ENCODE data around the gene COL5A3. TPM values are rescaled to one million over a fixed set of nuclear protein-coding genes. Genes with fewer than 3 reads are reported as not detected.

The COL5A3 gene
- total RNA-seq, 1 experiment from 2014 or later: 0.26 TPM

- no peaks in the 10 kb centered on the region for H3K4me1 Mint-ChIP-seq (ENCODE audit: low read depth, unreplicated experiment)
- no peaks in the 10 kb centered on the region for H3K9me3 Mint-ChIP-seq (ENCODE audit: low read depth, unreplicated experiment)
- H3K27ac Mint-ChIP-seq (ENCODE audit: unreplicated experiment): no peak overlapping the region
- DNase-seq: no peak
- CTCF ChIA-PET: no interaction called here
- peaks cover 13% of the 10 kb centered on the region for H3K36me3 Mint-ChIP-seq (ENCODE audit: insufficient read depth, unreplicated experiment)
- intact Hi-C loops (cut with micrococcal nuclease; ENCODE audit: unreplicated experiment): no loop called here
- H3K27me3 Mint-ChIP-seq (ENCODE audit: unreplicated experiment): peaks cover 10% of the 10 kb centered on the region
- no peak overlapping the region for H3K4me3 Mint-ChIP-seq (ENCODE audit: low read depth, unreplicated experiment)
- no peak for TF ChIP-seq CTCF (IDR thresholded peaks at IDR 0.05; ENCODE audit: unreplicated experiment)
- BruUV-seq (replicated peaks): no TSS peak
Measured at GRCh38 chr19:10021863-10022262, 11.6 kb upstream of the COL5A3 start.

- no peak overlapping the region for H3K27ac Mint-ChIP-seq (ENCODE audit: unreplicated experiment)
- H3K36me3 Mint-ChIP-seq (ENCODE audit: insufficient read depth, unreplicated experiment): peaks cover 17% of the 10 kb centered on the region
- H3K27me3 Mint-ChIP-seq (ENCODE audit: unreplicated experiment): peaks cover 5% of the 10 kb centered on the region
- no TSS peak for BruUV-seq (replicated peaks)
- H3K4me3 Mint-ChIP-seq (ENCODE audit: low read depth, unreplicated experiment): no peak overlapping the region
- TF ChIP-seq CTCF (IDR thresholded peaks at IDR 0.05; ENCODE audit: unreplicated experiment): no peak
- CTCF ChIA-PET: no interaction called here
- intact Hi-C loops (cut with micrococcal nuclease; ENCODE audit: unreplicated experiment): no loop called here
- no peaks in the 10 kb centered on the region for H3K9me3 Mint-ChIP-seq (ENCODE audit: low read depth, unreplicated experiment)
- H3K4me1 Mint-ChIP-seq (ENCODE audit: low read depth, unreplicated experiment): no peaks in the 10 kb centered on the region
- DNase-seq: no peak
Measured at GRCh38 chr19:10021446-10021845, 11.1 kb upstream of the COL5A3 start.

GRCh38 chr19:10020851-10021250 is 10.5 kb upstream of the COL5A3 start:
- intact Hi-C loops (cut with micrococcal nuclease; ENCODE audit: unreplicated experiment): no loop called here
- TF ChIP-seq CTCF (IDR thresholded peaks at IDR 0.05; ENCODE audit: unreplicated experiment): no peak
- H3K9me3 Mint-ChIP-seq (ENCODE audit: low read depth, unreplicated experiment): no peaks in the 10 kb centered on the region
- no peak overlapping the region for H3K27ac Mint-ChIP-seq (ENCODE audit: unreplicated experiment)
- H3K4me1 Mint-ChIP-seq (ENCODE audit: low read depth, unreplicated experiment): no peaks in the 10 kb centered on the region
- CTCF ChIA-PET: no interaction called here
- no peak for DNase-seq
- BruUV-seq (replicated peaks): no TSS peak
- no peaks in the 10 kb centered on the region for H3K27me3 Mint-ChIP-seq (ENCODE audit: unreplicated experiment)
- H3K4me3 Mint-ChIP-seq (ENCODE audit: low read depth, unreplicated experiment): no peak overlapping the region
- peaks cover 17% of the 10 kb centered on the region for H3K36me3 Mint-ChIP-seq (ENCODE audit: insufficient read depth, unreplicated experiment)

GRCh38 chr19:10019246-10019645 is 8.9 kb upstream of the COL5A3 start:
- no peak overlapping the region for H3K27ac Mint-ChIP-seq (ENCODE audit: unreplicated experiment)
- BruUV-seq (replicated peaks): no TSS peak
- CTCF ChIA-PET: no interaction called here

More at GRCh38 chr19:10019246-10019645, 8.9 kb upstream of the COL5A3 start:
- Mint-ChIP-seq H3K27me3 (ENCODE audit: unreplicated experiment) (peaks cover 3% of the 10 kb centered on the region), H3K4me3 (ENCODE audit: low read depth, unreplicated experiment) (no peak overlapping the region), H3K9me3 (ENCODE audit: low read depth, unreplicated experiment) (no peaks in the 10 kb centered on the region), H3K4me1 (ENCODE audit: low read depth, unreplicated experiment) (no peaks in the 10 kb centered on the region), H3K36me3 (ENCODE audit: insufficient read depth, unreplicated experiment) (peaks cover 17% of the 10 kb centered on the region)
- no peak for DNase-seq
- TF ChIP-seq CTCF (IDR thresholded peaks at IDR 0.05; ENCODE audit: unreplicated experiment): no peak
- intact Hi-C loops (cut with micrococcal nuclease; ENCODE audit: unreplicated experiment): no loop called here
